Epithelial cell of esophagus (primary cell): Measurements from ENCODE around the gene ADO.
A peak's percentile ranks its signal among the peaks of the same experiment; 100 is the strongest.

Experiments
- DNase-seq: peaks from one replicate; pipeline ENCODE4 v3.0.0; 2010; ENCODE audit warnings: low read depth
- H3K4me3 ChIP-seq: 2 replicates; pipeline ENCODE4 v1.5.1; 2011; ENCODE audit warnings: mild to moderate bottlenecking, low read length, control low read depth
- TF ChIP-seq, protein P1 (sequence below): IDR thresholded peaks from 2 replicates; pipeline ENCODE4 v1.5.1; 2011; ENCODE audit warnings: low read depth, mild to moderate bottlenecking, low read length, control low read depth, inconsistent platforms; ENCODE audit not compliant: insufficient read depth; ENCODE audit errors: missing control alignments

The ADO gene

DNA sequence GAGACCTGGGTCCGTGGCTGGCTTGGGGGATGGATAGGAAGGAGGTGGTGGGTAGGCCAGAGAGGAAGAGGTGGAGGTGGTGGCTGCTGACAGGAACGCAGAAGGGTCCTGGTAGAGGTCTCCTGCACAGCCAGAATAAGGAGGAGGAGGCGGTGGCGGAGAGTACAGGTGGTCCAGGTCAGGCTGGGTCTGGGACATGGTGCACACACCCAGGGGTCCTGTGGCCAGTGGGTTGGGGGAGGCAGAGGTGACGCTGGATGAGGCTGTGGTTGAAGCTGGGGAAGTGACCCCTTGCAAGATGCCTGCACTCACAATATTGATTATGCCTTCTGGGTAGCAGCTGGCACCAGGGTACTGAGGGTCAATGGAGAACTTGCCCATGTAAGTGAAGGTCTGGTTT, 9.5 kb downstream of the ADO start:
- H3K4me3 ChIP-seq, result no peak overlapping the region
- TF ChIP-seq, protein P1, sequence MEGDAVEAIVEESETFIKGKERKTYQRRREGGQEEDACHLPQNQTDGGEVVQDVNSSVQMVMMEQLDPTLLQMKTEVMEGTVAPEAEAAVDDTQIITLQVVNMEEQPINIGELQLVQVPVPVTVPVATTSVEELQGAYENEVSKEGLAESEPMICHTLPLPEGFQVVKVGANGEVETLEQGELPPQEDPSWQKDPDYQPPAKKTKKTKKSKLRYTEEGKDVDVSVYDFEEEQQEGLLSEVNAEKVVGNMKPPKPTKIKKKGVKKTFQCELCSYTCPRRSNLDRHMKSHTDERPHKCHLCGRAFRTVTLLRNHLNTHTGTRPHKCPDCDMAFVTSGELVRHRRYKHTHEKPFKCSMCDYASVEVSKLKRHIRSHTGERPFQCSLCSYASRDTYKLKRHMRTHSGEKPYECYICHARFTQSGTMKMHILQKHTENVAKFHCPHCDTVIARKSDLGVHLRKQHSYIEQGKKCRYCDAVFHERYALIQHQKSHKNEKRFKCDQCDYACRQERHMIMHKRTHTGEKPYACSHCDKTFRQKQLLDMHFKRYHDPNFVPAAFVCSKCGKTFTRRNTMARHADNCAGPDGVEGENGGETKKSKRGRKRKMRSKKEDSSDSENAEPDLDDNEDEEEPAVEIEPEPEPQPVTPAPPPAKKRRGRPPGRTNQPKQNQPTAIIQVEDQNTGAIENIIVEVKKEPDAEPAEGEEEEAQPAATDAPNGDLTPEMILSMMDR, result no peak
- no peak for DNase-seq

DNA sequence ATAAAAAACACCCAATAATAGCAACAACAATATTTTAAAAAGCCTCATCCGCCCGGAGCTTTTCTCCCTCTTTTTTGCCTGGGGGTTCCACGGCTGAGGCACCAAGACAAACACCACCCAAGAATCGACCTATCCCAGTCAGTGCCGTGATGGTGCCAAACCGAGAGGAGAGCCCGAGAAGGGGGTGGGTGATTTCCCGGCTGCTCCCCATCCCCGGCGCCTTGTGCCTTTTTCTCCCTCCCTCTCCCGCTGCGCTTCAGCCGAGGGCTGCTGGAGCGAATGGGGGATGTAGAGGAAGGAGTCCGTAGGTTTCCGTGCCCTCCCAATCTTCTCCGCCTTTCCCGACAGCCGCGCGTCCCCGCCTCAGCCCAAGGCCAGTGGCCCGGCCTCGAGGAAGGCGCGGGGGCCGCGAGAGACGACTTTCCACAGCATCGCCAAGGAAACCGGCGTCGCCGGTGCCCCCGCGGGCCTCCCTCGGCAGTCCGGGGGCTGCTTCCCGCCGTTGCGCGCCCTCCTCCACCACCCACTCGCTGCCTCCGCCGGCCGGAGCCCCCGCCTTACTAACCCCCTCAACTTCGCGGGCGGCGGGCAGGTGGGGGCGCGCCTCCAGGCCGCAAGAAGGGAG, 10.3 kb downstream of the ADO start:
- TF ChIP-seq, protein P1, result no peak
- H3K4me3 ChIP-seq, result peak overlapping the region; percentile 59
- no peak for DNase-seq

DNA sequence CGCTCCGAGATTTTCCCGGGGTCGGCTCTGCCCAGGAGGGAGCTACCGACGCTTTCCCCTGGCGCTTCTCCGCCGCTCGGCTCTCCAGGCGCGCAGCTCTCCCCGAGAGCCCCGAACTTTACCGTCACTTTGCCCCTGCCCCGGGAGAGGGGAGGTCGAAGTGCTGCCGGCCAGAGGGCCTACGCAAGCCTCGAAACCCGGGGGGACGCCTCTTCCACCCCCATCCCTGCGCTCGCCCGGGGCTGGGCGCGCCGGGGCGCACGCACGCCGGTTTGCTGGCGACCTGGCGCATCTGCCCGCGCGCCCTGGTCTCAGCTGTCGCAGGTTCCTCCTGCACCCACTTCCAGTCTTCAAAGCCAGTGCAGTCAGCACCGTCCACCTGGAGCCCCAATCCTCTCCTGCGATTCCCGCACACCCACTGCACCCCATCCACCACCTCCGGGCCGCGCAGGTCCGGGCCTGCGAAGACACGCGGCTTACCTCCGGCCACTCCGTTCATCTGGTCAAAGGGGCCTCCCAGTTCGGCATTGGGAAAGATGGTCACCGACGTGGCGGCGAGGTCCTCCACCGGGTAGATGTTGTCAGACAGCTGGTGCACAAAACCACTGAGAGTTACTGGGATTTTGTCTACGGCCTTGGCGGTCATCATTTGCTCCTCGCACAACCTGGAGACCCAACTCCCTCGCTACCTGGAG, 11.0 kb downstream of the ADO start:
- TF ChIP-seq, protein P1, result no peak
- DNase-seq, result peak; percentile 18
- peak overlapping the region; percentile 59 for H3K4me3 ChIP-seq

DNA sequence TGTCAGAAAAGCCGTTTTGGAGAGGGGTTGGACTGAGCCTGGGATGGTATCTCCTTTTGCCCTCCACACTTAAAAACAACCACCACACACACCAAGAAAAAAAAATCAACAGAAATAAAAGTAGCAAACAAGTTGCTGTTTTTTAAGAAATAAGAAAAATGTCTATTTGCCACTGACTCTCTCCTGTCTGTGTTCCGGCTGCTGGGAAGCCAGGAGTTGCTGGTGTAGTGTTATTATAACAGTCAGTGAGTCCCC, 11.5 kb downstream of the ADO start:
- DNase-seq, result no peak
- TF ChIP-seq, protein P1, result no peak
- peak overlapping the region; percentile 59 for H3K4me3 ChIP-seq

DNA sequence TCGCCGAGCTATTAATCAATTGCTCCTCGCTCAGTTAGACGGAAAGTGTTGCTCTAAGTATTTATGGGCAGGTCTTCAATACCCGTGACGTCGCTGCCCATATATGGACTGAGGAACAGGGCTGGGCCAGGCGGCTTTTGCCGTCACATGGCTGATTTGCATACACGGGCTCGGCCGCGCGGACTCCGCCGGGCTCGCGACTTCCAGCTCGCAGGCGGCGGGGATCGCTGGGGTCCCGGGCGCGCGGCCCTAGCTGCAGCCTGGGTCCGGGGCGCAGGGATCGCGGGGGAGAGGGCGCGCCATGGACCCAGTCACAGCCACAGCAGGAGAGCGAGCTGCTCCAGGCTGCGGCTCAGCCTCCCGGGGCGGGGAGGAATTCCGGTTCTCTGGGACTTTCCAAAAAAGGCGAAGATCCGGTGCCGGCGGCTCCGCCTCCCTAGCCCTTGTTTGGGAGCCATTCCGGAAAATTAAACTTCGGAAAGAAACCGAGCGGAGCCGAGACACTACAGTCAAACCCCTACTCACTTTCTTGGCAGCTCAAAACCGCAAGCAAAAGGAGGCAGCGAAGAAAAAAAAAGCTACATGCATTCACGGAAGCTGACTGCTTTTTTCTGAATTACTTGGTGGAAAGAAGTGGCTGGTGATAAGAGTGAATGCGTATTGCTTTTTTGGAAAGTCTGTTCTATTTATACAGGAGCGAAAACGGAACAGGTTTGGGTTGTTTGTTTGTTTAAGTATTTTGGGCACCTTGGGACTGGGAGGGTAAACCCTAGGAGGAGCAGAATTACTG, 12.0 kb downstream of the ADO start, which contains the start of gene EGR2:
Gene EGR2 (minus strand): TSS at position 36 of the 790 bp plus-strand sequence. CDS start 337 bp downstream, outside the sequence.
- TF ChIP-seq, protein P1, result no peak
- peak; percentile 97 for DNase-seq
- H3K4me3 ChIP-seq, result peak within 1 kb of the TSS; percentile 59

DNA sequence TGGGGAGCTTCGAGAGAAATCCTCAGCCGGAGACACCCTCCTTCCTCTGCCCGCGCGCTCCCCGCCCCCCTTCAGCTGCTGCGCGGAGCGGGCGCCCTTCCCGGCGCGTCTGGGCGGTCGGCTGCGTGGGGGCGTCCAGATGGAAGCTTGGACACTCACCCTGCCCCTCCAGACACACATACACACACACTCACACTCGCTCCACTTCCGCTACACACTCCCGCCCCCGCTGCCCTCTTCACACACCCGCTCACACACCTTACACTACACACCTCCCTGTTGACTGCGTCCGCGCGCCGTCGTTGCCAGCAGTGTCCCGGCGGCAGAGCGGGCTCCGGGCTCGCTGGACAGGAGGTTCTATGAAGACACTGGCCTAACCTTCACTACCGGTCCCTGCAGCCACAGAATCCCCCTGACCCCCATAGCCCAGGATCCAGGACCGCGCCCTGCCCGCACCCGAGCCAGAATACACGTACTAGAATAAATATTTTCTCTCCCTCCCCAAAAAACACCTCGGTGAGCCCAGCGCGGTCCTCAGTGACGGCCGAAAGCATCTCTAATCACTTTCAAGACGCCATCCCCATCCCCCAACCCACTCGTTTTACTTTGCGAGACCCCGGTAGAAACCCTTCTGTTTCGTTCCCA, 12.7 kb downstream of the ADO start:
- TF ChIP-seq, protein P1, result no peak
- peak overlapping the region; percentile 59 for H3K4me3 ChIP-seq
- peak; percentile 34 for DNase-seq
